NOMO-1 treated with DMSO at 0.1 percent for 48 hours (cell line): ENCODE measurements around the gene UNKL.

Experiments used
- DNase-seq: peaks from one replicate; lab custom pipeline; 2025; ENCODE audit not compliant: unreplicated experiment; lab: John Stamatoyannopoulos, UW

The UNKL gene

GRCh38 chr16:1432388-1433262, 18.1 kb upstream of the UNKL start:
- no peak for DNase-seq

GRCh38 chr16:1431497-1432270, 17.2 kb upstream of the UNKL start:
- no peak for DNase-seq

- DNase-seq = no peak
Observed at GRCh38 chr16:1430759-1431496, 16.4 kb upstream of the UNKL start, which contains the start of gene PERCC1. TSS of gene PERCC1 (plus strand) at chr16:1431078. CDS start at chr16:1432594, 1,516 bp downstream.

- no peak for DNase-seq
Observed at GRCh38 chr16:1430214-1430758, 15.8 kb upstream of the UNKL start.

GRCh38 chr16:1429631-1430030, 15.1 kb upstream of the UNKL start:
- DNase-seq = no peak

- DNase-seq = no peak
Observed at GRCh38 chr16:1429012-1429411, 14.5 kb upstream of the UNKL start.

GRCh38 chr16:1428511-1428910, 14.0 kb upstream of the UNKL start:
- peak; percentile 82 for DNase-seq

- DNase-seq = peak; percentile 19
Observed at GRCh38 chr16:1427473-1428461, 13.3 kb upstream of the UNKL start.

- DNase-seq = no peak
Observed at GRCh38 chr16:1426734-1427471, 12.4 kb upstream of the UNKL start.

- DNase-seq = no peak
Observed at GRCh38 chr16:1425616-1426370, 11.3 kb upstream of the UNKL start.

- no peak for DNase-seq
Observed at GRCh38 chr16:1424028-1424427, 9.5 kb upstream of the UNKL start.

- DNase-seq = no peak
Observed at GRCh38 chr16:1422076-1422475, 7.6 kb upstream of the UNKL start.

GRCh38 chr16:1420111-1420539, 5.6 kb upstream of the UNKL start:
- no peak for DNase-seq

GRCh38 chr16:1416521-1416941, 2.0 kb upstream of the UNKL start:
- DNase-seq = no peak

- DNase-seq = peak; percentile 69
Observed at GRCh38 chr16:1413684-1414531, 596 bp downstream of the UNKL start.

GRCh38 chr16:1412847-1413246, 1.7 kb downstream of the UNKL start:
- no peak for DNase-seq

- DNase-seq = peak; percentile 76
Observed at GRCh38 chr16:1408171-1408837, 6.2 kb downstream of the UNKL start.
